GM10266 (cell line): ENCODE data around the gene TIMP3.

Experiments used
- DNase-seq: peaks from one replicate; pipeline ENCODE4 v3.0.0; 2012; ENCODE audit errors: extremely low spot score
- CTCF ChIP-seq: IDR thresholded peaks from 2 replicates; pipeline ENCODE4 v1.5.1; 2012; ENCODE audit warnings: mild to moderate bottlenecking, low read depth; ENCODE audit not compliant: control insufficient read depth, insufficient read depth; ENCODE audit errors: missing control alignments

TIMP3 gene

GRCh38 chr22:32887324-32887980 is 85.9 kb downstream of the TIMP3 start:
- no peak for DNase-seq
- no peak for TF ChIP-seq CTCF

GRCh38 chr22:32888976-32889375 is 87.5 kb downstream of the TIMP3 start:
- DNase-seq, result no peak
- no peak for TF ChIP-seq CTCF

DNA sequence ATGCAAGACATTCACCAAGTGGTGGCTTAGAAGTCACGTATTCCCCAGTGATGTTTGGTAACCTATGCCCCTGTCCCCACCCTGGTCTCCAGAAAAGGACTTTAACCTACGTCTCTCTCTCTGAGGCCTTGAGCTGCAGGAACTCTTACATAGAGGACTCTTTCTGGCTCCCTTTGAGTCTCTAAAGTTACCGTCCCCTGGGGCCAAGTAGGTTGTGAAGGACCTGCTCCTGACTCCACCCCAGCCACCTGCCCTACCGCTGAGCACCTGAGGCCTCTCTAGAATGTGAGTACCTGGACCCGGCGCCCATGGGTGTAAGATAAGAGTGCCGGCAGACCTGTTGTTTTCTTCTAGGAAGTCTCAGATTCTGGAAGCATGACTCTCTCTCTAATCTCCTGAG is 95.4 kb downstream of the TIMP3 start:
- no peak for DNase-seq
- no peak for TF ChIP-seq CTCF

GRCh38 chr22:32897400-32897799 is 95.9 kb downstream of the TIMP3 start:
- no peak for DNase-seq
- TF ChIP-seq CTCF, result no peak

DNA sequence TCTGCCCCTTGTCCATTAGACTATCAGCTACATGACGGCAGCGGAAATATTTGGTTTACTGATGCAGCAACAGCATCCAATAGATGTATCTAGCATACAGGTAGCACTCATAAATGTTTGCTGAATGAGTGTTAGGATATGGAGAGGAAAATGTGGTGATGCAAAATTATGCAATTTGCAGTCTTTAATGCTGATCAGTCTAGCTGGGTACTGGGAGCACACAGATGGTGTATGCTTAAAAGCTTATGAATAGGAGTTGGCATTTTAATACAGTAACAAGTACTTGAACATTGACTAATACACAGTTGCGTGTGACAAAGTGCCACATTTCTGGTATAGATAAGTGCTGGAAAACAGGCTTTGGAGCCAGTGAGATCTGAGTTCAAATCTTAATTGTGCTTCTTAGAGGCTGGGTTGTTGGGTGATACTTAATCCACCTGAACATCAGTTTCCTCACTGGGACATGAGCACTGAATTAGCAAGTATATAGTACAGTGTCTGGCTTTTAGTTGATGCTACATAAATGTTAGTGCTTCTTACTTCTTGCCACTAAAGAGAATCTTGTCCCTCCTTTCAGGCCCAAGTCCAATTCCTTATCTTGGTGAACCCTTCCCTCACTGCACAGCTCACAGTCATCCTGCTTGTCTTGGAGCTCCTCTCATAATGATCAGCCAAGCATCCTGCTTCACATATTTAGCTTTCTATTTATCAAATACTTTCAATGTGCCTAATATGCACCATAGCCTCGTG is 99.6 kb downstream of the TIMP3 start:
- no peak for DNase-seq
- no peak for TF ChIP-seq CTCF

DNA sequence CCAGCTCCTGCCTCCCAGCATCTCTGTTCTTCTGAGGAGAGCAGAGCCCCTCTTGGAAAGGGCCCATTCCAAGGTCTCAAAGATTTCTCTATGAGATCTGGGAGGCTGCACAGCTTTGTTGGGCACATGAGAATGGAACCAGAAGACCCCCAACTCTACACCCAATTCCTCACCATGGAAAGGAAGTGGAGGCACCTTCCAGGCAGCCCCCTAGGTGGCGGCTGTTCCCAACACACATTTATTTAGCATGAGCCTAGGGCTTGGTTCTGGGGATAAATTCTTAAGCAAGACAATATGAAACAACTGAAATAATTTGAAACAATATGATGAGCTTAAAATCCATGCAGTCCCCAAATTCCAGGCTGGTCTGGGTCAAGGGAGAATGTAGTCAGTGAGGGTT is 100.4 kb downstream of the TIMP3 start:
- TF ChIP-seq CTCF, result no peak
- no peak for DNase-seq

GRCh38 chr22:32903507-32903906 is 102.0 kb downstream of the TIMP3 start:
- no peak for DNase-seq
- no peak for TF ChIP-seq CTCF
